Measurements from ENCODE around the gene TRIM41. TPM values are rescaled to one million over a fixed set of nuclear protein-coding genes. Genes with fewer than 3 reads are reported as not detected.

TRIM41 gene
- total and polyA plus RNA-seq, 2 of the 13 experiments (the other 11 are each of a cell fraction or from before 2014, with no cell fraction given): 10.2 to 16.7 TPM

DNA sequence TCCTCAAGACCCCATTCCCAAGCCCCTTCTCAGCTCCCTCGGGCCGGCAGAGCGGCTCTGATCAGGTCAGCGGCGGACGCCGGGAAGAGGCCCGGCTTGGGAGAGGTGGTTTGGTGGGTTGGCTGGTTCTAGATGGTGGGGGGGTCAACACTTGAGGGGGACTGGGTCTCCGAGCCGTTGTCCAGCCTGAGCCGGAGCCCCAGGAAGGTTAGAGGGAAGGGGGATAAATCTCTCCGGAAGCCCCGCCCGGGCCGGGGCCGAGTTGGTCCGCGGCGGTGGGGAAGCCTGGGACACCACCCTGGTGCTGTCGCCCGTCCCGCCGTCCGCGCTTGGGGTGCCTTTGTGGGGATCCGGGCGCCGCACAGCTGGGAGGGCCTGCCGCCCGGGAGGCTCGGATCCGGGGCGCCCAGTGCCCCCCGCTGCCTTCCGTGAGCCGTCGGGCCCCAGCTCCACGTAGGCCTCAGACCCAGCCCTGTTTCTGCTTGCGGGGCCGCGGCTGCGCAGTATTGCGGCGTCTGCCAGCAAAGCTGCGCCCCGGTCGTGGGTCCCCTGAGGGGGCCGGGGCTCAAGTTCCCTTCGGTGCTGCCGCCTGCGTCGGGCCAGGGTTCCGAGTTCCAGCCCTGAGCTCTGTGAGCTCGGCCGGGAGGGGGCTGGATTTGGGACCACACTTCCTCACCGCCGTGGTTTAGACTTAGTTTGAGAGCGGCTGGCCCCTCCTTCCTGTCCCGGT, 38.4 kb downstream of the TRIM41 start (continued):
- TF ChIP-seq ZNF567 (CRISPR knock-in tag; IDR thresholded peaks at IDR 0.05; ENCODE audit: borderline replicate concordance): no peak
- no peak for TF ChIP-seq PHF20 (CRISPR knock-in tag; IDR thresholded peaks at IDR 0.05)
- no peak for TF ChIP-seq ZNF253 (CRISPR knock-in tag; IDR thresholded peaks at IDR 0.05; ENCODE audit: borderline replicate concordance)
- TF ChIP-seq, protein P1, sequence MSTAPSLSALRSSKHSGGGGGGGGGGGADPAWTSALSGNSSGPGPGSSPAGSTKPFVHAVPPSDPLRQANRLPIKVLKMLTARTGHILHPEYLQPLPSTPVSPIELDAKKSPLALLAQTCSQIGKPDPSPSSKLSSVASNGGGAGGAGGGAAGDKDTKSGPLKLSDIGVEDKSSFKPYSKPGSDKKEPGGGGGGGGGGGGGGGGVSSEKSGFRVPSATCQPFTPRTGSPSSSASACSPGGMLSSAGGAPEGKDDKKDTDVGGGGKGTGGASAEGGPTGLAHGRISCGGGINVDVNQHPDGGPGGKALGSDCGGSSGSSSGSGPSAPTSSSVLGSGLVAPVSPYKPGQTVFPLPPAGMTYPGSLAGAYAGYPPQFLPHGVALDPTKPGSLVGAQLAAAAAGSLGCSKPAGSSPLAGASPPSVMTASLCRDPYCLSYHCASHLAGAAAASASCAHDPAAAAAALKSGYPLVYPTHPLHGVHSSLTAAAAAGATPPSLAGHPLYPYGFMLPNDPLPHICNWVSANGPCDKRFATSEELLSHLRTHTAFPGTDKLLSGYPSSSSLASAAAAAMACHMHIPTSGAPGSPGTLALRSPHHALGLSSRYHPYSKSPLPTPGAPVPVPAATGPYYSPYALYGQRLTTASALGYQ (CRISPR knock-in tag; IDR thresholded peaks at IDR 0.05): peak; percentile 61
- TF ChIP-seq, protein P2, sequence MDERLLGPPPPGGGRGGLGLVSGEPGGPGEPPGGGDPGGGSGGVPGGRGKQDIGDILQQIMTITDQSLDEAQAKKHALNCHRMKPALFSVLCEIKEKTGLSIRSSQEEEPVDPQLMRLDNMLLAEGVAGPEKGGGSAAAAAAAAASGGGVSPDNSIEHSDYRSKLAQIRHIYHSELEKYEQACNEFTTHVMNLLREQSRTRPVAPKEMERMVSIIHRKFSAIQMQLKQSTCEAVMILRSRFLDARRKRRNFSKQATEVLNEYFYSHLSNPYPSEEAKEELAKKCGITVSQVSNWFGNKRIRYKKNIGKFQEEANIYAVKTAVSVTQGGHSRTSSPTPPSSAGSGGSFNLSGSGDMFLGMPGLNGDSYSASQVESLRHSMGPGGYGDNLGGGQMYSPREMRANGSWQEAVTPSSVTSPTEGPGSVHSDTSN (CRISPR knock-in tag; IDR thresholded peaks at IDR 0.05): no peak
- no peak for TF ChIP-seq ELF4 (CRISPR knock-in tag; IDR thresholded peaks at IDR 0.05; ENCODE audit: borderline replicate concordance)
- 0 out of 2 replicates have a peak, but pooled peaks have one; percentile 32 for TF ChIP-seq SP4 (CRISPR knock-in tag; IDR thresholded peaks at IDR 0.05)
- 0 out of 2 replicates have a peak, but pooled peaks have one; percentile 40 for TF ChIP-seq FOXA3 (CRISPR knock-in tag; IDR thresholded peaks at IDR 0.05)
- TF ChIP-seq, protein P3, sequence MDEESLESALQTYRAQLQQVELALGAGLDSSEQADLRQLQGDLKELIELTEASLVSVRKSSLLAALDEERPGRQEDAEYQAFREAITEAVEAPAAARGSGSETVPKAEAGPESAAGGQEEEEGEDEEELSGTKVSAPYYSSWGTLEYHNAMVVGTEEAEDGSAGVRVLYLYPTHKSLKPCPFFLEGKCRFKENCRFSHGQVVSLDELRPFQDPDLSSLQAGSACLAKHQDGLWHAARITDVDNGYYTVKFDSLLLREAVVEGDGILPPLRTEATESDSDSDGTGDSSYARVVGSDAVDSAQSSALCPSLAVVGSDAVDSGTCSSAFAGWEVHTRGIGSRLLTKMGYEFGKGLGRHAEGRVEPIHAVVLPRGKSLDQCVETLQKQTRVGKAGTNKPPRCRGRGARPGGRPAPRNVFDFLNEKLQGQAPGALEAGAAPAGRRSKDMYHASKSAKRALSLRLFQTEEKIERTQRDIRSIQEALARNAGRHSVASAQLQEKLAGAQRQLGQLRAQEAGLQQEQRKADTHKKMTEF (CRISPR knock-in tag; IDR thresholded peaks at IDR 0.05): peak; percentile 61
- no peak for TF ChIP-seq GTF3A (CRISPR knock-in tag; conservative IDR thresholded peaks at IDR 0.05)
- no peak for TF ChIP-seq CHCHD3 (CRISPR knock-in tag; IDR thresholded peaks at IDR 0.05)
- peak; percentile 33; the same call in 1 of the 2 replicates for TF ChIP-seq ZNF160 (CRISPR knock-in tag; IDR thresholded peaks at IDR 0.05)
- TF ChIP-seq ZNF446 (CRISPR knock-in tag; IDR thresholded peaks at IDR 0.05): no peak
- TF ChIP-seq KLF13 (CRISPR knock-in tag; IDR thresholded peaks at IDR 0.05): no peak
- no peak for TF ChIP-seq RBM39 (IDR thresholded peaks at IDR 0.05; ENCODE audit: low read depth, low read length, poor library complexity, severe bottlenecking)
- peak; percentile 94 for TF ChIP-seq ZNF333 (CRISPR knock-in tag; IDR thresholded peaks at IDR 0.05; ENCODE audit: borderline replicate concordance)
- TF ChIP-seq MEIS1 (CRISPR knock-in tag; IDR thresholded peaks at IDR 0.05; ENCODE audit: borderline replicate concordance): peak; percentile 62; the same call in 1 of the 2 replicates
- TF ChIP-seq STAT5B (CRISPR knock-in tag; IDR thresholded peaks at IDR 0.05): no peak
- no peak for TF ChIP-seq ZNF431 (CRISPR knock-in tag; IDR thresholded peaks at IDR 0.05; ENCODE audit: borderline replicate concordance, low read depth)
- TF ChIP-seq SETDB1 (CRISPR knock-in tag; IDR thresholded peaks at IDR 0.05; ENCODE audit: borderline replicate concordance): no peak
- no peak for TF ChIP-seq FOXO1 (CRISPR knock-in tag; IDR thresholded peaks at IDR 0.05)
- TF ChIP-seq, protein P4, sequence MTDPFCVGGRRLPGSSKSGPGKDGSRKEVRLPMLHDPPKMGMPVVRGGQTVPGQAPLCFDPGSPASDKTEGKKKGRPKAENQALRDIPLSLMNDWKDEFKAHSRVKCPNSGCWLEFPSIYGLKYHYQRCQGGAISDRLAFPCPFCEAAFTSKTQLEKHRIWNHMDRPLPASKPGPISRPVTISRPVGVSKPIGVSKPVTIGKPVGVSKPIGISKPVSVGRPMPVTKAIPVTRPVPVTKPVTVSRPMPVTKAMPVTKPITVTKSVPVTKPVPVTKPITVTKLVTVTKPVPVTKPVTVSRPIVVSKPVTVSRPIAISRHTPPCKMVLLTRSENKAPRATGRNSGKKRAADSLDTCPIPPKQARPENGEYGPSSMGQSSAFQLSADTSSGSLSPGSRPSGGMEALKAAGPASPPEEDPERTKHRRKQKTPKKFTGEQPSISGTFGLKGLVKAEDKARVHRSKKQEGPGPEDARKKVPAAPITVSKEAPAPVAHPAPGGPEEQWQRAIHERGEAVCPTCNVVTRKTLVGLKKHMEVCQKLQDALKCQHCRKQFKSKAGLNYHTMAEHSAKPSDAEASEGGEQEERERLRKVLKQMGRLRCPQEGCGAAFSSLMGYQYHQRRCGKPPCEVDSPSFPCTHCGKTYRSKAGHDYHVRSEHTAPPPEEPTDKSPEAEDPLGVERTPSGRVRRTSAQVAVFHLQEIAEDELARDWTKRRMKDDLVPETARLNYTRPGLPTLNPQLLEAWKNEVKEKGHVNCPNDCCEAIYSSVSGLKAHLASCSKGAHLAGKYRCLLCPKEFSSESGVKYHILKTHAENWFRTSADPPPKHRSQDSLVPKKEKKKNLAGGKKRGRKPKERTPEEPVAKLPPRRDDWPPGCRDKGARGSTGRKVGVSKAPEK (CRISPR knock-in tag; IDR thresholded peaks at IDR 0.05; ENCODE audit: borderline replicate concordance): no peak
- TF ChIP-seq FOXK2 (IDR thresholded peaks at IDR 0.05): no peak
